Natural killer cell (primary cell): Measurements from ENCODE around the gene CMTM6. TPM values are rescaled to one million over a fixed set of nuclear protein-coding genes. Genes with fewer than 3 reads are reported as not detected.

Experiments
- ATAC-seq, 3 donors: fragments of 150-1000 bp in 2 of 3; fragments of 200-7000 bp in 1 of 3; cut with Tn5 transposase; 1 replicate in 1 of 3; 2 replicates in 2 of 3; pipeline ENCODE4 v1.10.0; 2021; ENCODE audit warnings: mild to moderate bottlenecking in 2 of 3, moderate library complexity in 2 of 3
- DNase-seq, 2 donors: peaks; one replicate each; pipeline versions ENCODE4 v3.0.0 to v3.0.0-alpha.2; 2013 to 2021; ENCODE audit warnings: mixed read lengths in 1 of 2
- H3K27ac ChIP-seq: one replicate; pipeline ENCODE4 v1.5.1; 2013; ENCODE audit warnings: mild to moderate bottlenecking, low read length
- H3K27me3 ChIP-seq: one replicate; pipeline ENCODE4 v1.6.1; 2013; ENCODE audit warnings: low read length; ENCODE audit not compliant: control insufficient read depth, insufficient read depth
- H3K36me3 ChIP-seq: one replicate; pipeline ENCODE4 v1.6.1; 2013; ENCODE audit warnings: low read length; ENCODE audit not compliant: control insufficient read depth, insufficient read depth
- H3K4me1 ChIP-seq: one replicate; pipeline ENCODE4 v1.6.1; 2013; ENCODE audit warnings: low read length; ENCODE audit not compliant: control insufficient read depth, insufficient read depth
- H3K4me3 ChIP-seq: one replicate; pipeline ENCODE4 v1.5.1; 2013; ENCODE audit warnings: low read length
- H3K9me3 ChIP-seq: one replicate; pipeline ENCODE4 v1.6.1; 2013; ENCODE audit warnings: low read length; ENCODE audit not compliant: control insufficient read depth, insufficient read depth
- H3K27ac Mint-ChIP-seq, 2 donors: one replicate each; pipeline ENCODE4 v1.8.0; 2022; ENCODE audit warnings: mild to moderate bottlenecking in 2 of 2, mixed read lengths in 2 of 2, moderate library complexity in 1 of 2
- H3K27me3 Mint-ChIP-seq, 2 donors: one replicate each; pipeline ENCODE4 v1.8.0; 2022; ENCODE audit warnings: low read depth in 2 of 2, mixed read lengths in 2 of 2
- H3K36me3 Mint-ChIP-seq: one replicate; pipeline ENCODE4 v1.8.0; 2022; ENCODE audit warnings: mixed read lengths
- H3K4me1 Mint-ChIP-seq, 2 donors: one replicate each; pipeline ENCODE4 v1.8.0; 2022; ENCODE audit warnings: mixed read lengths in 2 of 2
- H3K4me3 Mint-ChIP-seq: one replicate; pipeline ENCODE4 v1.8.0; 2022; ENCODE audit warnings: mild to moderate bottlenecking, moderate library complexity, mixed read lengths
- H3K9me3 Mint-ChIP-seq, 2 donors: one replicate each; pipeline ENCODE4 v1.8.0; 2022; ENCODE audit warnings: mixed read lengths in 2 of 2
- WGBS: methylation state at CpG from one replicate; pipeline ENCODE4 v1.1.7; 2013; ENCODE audit warnings: missing lambda C conversion rate; ENCODE audit not compliant: insufficient coverage; 5-methylcytosine and 5-hydroxymethylcytosine counted together
- intact Hi-C: fragments of 100-400 bp; cut with micrococcal nuclease; formaldehyde crosslinking; loops from one replicate; pipeline ENCODE4 v1.14.2; 2022
- total RNA-seq, 4 donors: library from RNA; stranded (reverse); fragments of 120-200 nt in 1 of 4; gene quantifications; one replicate each; pipeline versions ENCODE4 v1.2.3 to v1.2.4, GENCODE V29; 2013 to 2022
- TF ChIP-seq, protein P1 (sequence below): fragments of 200-600 bp; IDR thresholded peaks from one replicate; pipeline ENCODE4 v1.8.0; 2022; ENCODE audit warnings: antibody characterized with exemption

The CMTM6 gene
- total RNA-seq, 3 donors from 2014 or later (not counting 1 experiment from before 2014, with no cell fraction given), result 57.4 to 63.6 (median 59.5) TPM

DNA sequence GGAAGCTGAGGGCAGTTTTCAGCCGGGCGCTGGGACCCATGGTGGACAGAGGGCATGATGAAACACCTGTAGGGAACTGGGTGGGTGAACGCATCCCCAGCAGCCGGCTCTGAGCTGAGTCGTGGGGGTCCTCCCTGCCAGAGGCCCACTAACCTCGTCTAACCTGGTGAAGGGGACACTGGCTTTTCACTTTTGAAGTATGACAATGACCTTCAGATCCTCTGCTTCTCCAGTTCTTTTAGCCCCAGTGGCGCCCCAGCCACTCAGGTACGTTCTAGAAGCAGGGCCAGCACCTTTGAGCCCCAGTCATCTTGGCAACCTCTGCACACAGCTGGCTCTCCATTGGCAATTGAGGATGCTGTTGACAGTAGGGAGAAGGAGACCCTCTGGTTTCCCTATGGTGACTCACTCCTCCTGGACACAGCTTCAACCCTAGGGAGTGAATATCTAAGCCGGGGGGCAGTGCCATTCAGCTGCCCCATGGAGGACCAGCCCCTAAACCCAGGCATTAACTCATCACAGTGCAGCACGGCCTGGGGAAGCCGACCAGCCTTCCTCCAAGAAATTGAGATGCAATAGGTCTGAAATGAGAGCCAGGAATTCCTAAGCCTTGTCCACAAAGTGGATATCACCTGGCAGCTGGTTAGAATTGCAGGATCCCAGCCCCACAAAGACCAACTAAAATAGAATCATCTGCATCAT lies 46.1 kb downstream of the CMTM6 start:
- H3K36me3 ChIP-seq, result peaks cover 7% of the 10 kb centered on the region
- no peaks in the 10 kb centered on the region for H3K36me3 Mint-ChIP-seq

DNA sequence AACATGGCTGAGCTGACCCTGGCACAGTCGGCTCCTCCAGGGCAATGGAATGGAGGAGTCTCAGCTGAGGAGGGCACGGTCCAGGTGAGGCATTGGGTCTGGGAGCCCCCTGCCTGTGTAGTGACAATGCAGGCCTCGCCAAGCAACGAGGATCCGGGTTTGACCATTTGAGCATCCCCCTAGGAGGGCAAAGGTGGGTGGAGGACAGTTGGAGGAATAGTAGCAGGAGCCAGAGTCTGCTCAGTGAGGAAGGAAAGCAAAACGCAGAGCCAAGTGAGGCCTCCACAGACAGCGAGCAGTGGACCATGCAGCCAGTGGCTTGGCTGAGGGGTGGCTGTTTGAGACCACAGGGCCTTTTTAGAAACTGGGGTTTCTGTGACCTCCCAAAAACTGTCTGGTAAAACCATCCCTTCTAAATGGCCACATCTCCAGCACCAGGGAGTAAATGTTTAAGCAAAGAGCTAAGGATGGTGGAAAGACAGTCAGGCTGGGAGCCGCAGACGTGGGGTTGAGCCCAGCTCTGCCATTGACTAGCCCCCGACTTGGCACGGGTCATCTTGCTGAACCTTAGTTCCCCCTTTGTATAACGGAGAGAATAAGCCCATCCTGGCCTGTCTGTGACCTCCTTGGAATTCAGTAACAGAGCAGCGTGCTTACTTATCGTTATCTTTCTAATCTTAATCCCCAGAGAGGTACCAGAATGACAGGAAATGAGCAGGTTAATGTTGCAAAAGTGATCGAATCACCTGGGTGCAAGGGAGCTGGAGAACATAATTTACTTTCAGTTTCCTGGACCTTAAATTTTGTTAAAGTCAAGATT lies 46.8 kb downstream of the CMTM6 start:
- no peaks in the 10 kb centered on the region for H3K27me3 Mint-ChIP-seq
- Histone ChIP-seq H3K4me1 (peaks cover 55% of the 10 kb centered on the region), H3K27ac (peak overlapping the region; percentile 1), H3K36me3 (peaks cover 7% of the 10 kb centered on the region), H3K9me3 (no peaks in the 10 kb centered on the region), H3K4me3 (no peak overlapping the region), H3K27me3 (no peaks in the 10 kb centered on the region)
- 76% methylated on average over 15 of the region's 15 CpGs for WGBS
- peaks cover 9 to 26% of the 10 kb centered on the region in 2 donors for H3K4me1 Mint-ChIP-seq
- no peaks in the 10 kb centered on the region for H3K9me3 Mint-ChIP-seq
- intact Hi-C loops, result no loop called here
- ATAC-seq (no peak), DNase-seq (peak in 1 of 2 donors; percentile 63)
- no peak overlapping the region for H3K4me3 Mint-ChIP-seq
- peak overlapping the region; percentile 0 to 64 for H3K27ac Mint-ChIP-seq
- TF ChIP-seq, protein P1, sequence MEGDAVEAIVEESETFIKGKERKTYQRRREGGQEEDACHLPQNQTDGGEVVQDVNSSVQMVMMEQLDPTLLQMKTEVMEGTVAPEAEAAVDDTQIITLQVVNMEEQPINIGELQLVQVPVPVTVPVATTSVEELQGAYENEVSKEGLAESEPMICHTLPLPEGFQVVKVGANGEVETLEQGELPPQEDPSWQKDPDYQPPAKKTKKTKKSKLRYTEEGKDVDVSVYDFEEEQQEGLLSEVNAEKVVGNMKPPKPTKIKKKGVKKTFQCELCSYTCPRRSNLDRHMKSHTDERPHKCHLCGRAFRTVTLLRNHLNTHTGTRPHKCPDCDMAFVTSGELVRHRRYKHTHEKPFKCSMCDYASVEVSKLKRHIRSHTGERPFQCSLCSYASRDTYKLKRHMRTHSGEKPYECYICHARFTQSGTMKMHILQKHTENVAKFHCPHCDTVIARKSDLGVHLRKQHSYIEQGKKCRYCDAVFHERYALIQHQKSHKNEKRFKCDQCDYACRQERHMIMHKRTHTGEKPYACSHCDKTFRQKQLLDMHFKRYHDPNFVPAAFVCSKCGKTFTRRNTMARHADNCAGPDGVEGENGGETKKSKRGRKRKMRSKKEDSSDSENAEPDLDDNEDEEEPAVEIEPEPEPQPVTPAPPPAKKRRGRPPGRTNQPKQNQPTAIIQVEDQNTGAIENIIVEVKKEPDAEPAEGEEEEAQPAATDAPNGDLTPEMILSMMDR, result no peak
- H3K36me3 Mint-ChIP-seq, result no peaks in the 10 kb centered on the region

More for the DNA sequence above, 46.1 kb downstream of the CMTM6 start:
- H3K27ac ChIP-seq, result peak overlapping the region; percentile 1
- H3K9me3 ChIP-seq, result no peaks in the 10 kb centered on the region
- 91% methylated on average over 11 of the region's 11 CpGs for WGBS
- peaks cover 61% of the 10 kb centered on the region for H3K4me1 ChIP-seq
- no peaks in the 10 kb centered on the region for H3K9me3 Mint-ChIP-seq
- no peak overlapping the region for H3K4me3 Mint-ChIP-seq
- DNase-seq (no peak), ATAC-seq (no peak)
- intact Hi-C loops, result no loop called here
- H3K27me3 Mint-ChIP-seq, result no peaks in the 10 kb centered on the region
- H3K4me1 Mint-ChIP-seq, result peaks cover 9 to 29% of the 10 kb centered on the region in 2 donors
- peak overlapping the region; percentile 14 to 50 for H3K27ac Mint-ChIP-seq
- TF ChIP-seq, protein P1, result no peak
- H3K4me3 ChIP-seq, result no peak overlapping the region
- H3K27me3 ChIP-seq, result no peaks in the 10 kb centered on the region

DNA sequence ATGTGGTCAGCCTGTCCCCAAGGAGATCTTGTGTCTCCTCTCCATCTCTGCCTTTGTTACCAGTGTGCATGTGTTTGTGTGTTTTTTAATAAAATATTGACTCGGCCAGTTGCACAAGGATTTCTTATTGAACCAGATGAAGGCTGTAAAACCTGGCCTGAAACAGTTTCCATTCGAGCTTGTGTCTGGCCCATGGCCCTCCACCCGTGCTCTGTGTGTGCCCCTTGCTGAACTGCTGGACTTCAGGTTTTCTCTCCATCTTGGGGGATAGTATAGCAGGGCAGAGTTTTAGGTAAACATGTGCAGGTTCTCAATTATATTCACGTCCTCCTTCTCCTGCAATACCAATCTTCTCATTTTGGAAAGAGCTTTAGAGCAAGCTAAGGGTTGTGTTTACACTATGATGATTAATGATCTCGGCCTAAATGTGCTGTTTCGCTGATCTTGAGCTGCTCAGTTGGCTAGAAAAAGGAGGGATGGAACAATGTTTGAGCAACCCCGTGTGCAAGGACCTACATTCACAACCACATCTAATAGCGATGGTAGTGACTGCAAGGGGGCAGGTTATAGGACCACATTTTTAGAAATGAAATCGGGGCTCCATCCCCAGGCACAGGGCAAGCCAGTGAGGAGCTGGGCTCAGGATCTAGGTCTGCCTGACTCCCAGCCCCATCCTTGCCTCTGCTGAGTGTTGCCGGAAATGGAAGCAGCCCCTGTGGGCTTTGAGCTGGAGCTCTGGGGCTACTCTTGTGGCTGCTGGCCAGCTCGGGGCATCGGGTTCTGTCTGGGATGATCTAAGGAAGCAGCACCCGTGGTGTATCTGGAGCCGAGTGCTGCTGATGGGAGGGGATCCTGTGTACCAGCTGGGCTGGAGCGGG lies 47.7 kb downstream of the CMTM6 start:
- Histone ChIP-seq H3K4me1 (peaks cover 46% of the 10 kb centered on the region), H3K27me3 (no peaks in the 10 kb centered on the region), H3K36me3 (peaks cover 7% of the 10 kb centered on the region), H3K9me3 (no peaks in the 10 kb centered on the region), H3K4me3 (no peak overlapping the region), H3K27ac (no peak overlapping the region)
- Mint-ChIP-seq H3K27ac (peak overlapping the region; percentile 0 to 64), H3K9me3 (no peaks in the 10 kb centered on the region), H3K4me1 (peaks cover 9 to 18% of the 10 kb centered on the region in 2 donors), H3K36me3 (no peaks in the 10 kb centered on the region), H3K27me3 (no peaks in the 10 kb centered on the region), H3K4me3 (no peak overlapping the region)
- no peak for ATAC-seq
- WGBS, result 90% methylated on average over 12 of the region's 15 CpGs
- intact Hi-C loops, result no loop called here
- no peak for DNase-seq
- TF ChIP-seq, protein P1, result no peak
